GM06990 (cell line): Measurements from ENCODE around the gene CD1E.
"Not testable (repeated sequence)": the region's sequence is repeated elsewhere in the genome, so short reads cannot be mapped to it uniquely, and the experiment has no call there.

Source experiments
- DNase-seq: peaks from one replicate; pipeline ENCODE4 v3.0.0-alpha.2; 2011; ENCODE audit not compliant: insufficient read length; ENCODE audit errors: extremely low read depth
- H3K27me3 ChIP-seq: replicated peaks from 2 replicates; pipeline ENCODE4 v1.6.0; 2011; ENCODE audit warnings: low read length; ENCODE audit not compliant: control insufficient read depth, insufficient read depth
- H3K36me3 ChIP-seq: 2 replicates; pipeline ENCODE4 v1.5.1; 2011; ENCODE audit warnings: low read length; ENCODE audit not compliant: control insufficient read depth, insufficient read depth
- H3K4me3 ChIP-seq: replicated peaks from 2 replicates; pipeline ENCODE4 v1.5.1; 2011; ENCODE audit warnings: low read depth, mild to moderate bottlenecking, control low read depth, low read length
- TF ChIP-seq, protein P1 (sequence below): IDR thresholded peaks from 2 replicates; pipeline ENCODE4 v1.5.1; 2011; ENCODE audit warnings: low read length, control low read depth, mild to moderate bottlenecking, inconsistent platforms; ENCODE audit not compliant: insufficient read depth, poor library complexity, severe bottlenecking

CD1E gene

DNA sequence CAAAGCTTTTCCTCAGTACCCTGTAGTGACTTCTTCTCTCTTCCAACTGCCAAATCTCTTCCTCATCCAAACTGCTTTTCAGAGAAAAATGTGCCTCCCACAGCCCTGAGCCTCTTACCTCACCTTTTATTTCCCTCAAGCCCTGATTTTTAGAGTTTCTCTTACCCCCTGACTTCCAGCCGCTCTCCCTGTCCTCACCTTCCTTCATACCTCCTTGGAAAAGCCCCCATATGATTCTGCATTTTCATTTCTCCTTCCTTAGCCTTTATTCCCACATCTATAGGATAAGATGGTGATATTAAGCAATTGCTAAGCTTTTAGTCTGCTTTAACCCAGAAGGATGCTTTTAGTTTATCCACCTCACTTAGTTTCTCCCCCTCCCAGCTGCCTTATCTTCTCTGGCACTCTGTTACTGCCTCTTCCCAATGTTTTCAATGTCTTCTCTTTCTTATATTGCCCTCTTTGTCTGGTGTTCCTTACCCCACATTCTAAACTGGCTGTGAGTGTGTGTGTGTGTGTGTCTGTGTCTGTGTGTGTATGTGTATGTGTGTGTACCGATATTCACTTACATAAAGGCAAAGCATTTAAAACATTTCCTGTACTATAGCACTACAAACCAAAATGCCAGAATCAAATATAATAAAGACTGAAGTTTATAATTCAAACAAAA, 22.1 kb upstream of the CD1E start, which contains the start of gene CD1B:
CD1B (minus strand) TSS at position 51 of the 670 bp plus-strand sequence. CDS start 108 bp downstream, outside the sequence.
- DNase-seq: no peak
- TF ChIP-seq, protein P1, sequence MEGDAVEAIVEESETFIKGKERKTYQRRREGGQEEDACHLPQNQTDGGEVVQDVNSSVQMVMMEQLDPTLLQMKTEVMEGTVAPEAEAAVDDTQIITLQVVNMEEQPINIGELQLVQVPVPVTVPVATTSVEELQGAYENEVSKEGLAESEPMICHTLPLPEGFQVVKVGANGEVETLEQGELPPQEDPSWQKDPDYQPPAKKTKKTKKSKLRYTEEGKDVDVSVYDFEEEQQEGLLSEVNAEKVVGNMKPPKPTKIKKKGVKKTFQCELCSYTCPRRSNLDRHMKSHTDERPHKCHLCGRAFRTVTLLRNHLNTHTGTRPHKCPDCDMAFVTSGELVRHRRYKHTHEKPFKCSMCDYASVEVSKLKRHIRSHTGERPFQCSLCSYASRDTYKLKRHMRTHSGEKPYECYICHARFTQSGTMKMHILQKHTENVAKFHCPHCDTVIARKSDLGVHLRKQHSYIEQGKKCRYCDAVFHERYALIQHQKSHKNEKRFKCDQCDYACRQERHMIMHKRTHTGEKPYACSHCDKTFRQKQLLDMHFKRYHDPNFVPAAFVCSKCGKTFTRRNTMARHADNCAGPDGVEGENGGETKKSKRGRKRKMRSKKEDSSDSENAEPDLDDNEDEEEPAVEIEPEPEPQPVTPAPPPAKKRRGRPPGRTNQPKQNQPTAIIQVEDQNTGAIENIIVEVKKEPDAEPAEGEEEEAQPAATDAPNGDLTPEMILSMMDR: no peak
- no peak within 1 kb of the TSS for H3K4me3 ChIP-seq
- H3K36me3 ChIP-seq: no peaks in the 10 kb centered on the region
- H3K27me3 ChIP-seq: no peaks in the 10 kb centered on the region

DNA sequence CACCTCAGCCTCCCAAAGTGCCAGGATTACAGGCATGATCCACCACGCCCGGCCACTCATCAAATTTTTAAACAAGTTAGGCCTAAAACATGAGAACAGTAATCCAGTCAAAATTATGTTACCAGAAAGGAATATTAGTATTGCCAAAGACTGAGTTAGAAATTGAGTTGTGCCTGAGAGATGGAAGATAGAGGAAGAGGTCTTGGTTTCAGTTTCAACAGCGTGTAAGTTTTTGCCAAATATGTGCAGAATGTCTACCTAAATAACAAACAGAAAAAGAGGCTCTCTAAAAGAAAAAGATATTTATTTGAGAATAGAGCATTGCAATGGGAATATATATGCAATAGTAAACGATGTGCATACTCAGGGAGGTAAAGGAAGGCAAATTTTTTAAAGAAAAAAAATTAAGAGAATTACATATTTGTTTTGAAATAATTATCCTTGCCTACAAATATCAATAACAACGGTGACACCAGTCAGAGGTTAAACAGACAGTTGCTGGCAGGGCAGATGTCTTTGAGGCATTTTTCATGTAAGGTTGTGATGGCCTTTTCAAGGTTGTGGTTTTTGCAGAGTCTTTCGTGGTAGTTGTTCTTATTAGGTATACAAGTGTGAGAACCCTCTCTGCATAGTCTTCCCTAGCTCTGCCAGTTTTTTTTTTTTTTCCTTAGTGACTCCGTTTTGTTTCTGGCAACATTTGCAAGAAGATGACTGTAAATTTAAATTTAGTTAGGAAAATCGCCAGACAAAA, 20.1 kb upstream of the CD1E start:
- no peak overlapping the region for H3K4me3 ChIP-seq
- TF ChIP-seq, protein P1: no peak
- H3K36me3 ChIP-seq: no peaks in the 10 kb centered on the region
- H3K27me3 ChIP-seq: no peaks in the 10 kb centered on the region
- DNase-seq: no peak

DNA sequence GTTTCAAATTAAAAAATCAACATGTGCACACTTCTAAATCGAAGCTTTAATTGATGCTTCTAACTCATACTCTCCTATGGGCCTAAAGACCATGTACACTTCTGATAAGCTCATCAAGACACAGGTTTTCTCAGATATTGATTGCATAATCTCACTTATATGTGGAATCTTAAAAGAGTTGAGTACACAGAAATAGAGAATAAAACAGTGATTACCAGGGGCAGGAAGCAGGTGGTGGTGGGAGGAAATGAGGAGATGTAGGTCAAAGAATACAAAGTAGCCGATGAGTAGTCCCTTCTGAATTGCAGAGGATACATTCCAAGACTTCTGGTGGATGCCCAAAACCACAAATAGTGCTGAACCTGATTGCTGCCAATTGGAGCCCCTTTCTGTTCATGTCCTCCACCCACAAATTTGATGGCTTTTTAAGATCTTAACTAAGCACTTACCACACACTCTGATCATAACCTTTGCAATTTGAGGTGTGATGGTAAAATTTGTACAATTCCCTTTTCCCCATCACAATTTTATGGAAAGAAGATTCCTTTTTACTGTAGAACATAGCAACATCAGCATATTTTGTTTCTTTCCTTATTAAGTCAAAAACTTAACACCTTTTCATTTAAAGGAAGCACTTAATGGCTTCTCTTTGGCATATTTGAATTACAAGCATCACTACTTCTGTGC, 19.0 kb upstream of the CD1E start:
- no peak for DNase-seq
- Histone ChIP-seq H3K36me3 (no peaks in the 10 kb centered on the region), H3K27me3 (no peaks in the 10 kb centered on the region), H3K4me3 (no peak overlapping the region)
- TF ChIP-seq, protein P1: no peak

DNA sequence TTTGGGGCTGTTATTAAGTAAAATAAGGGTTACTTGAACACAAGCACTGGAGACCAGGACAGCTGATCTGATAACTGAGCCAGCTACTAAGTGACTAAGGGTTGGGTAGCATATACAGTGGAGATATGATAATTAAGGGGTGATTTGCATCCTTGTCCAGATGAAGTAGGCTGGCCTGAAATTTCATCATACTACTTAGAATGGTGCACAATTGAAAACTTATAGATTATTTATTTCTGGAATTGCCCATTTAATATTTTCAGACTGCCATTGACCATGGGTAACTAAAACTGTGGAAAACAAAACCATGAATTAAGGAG, 18.5 kb upstream of the CD1E start:
- Histone ChIP-seq H3K4me3 (no peak overlapping the region), H3K36me3 (no peaks in the 10 kb centered on the region), H3K27me3 (no peaks in the 10 kb centered on the region)
- no peak for DNase-seq
- TF ChIP-seq, protein P1: no peak

DNA sequence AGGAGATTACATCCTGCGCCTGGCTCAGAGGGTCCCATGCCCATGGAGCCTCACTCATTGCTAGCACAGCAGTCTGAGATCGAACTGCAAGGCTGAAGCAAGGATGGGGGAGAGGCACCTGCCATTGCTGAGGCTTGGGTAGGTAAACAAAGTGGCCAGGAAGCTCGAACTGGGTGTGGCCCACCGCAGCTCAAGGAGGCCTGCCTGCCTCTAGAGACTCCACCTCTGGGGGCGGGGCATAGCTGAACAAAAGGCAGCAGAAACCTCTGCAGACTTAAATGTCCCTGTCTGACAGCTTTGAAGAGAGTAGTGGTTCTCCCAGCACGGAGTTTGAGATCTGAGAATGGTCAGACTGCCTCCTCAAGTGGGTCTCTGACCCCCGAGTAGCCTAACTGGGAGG, 17.3 kb upstream of the CD1E start:
- not testable (repeated sequence) for H3K36me3 ChIP-seq, H3K4me3 ChIP-seq, DNase-seq, H3K27me3 ChIP-seq

DNA sequence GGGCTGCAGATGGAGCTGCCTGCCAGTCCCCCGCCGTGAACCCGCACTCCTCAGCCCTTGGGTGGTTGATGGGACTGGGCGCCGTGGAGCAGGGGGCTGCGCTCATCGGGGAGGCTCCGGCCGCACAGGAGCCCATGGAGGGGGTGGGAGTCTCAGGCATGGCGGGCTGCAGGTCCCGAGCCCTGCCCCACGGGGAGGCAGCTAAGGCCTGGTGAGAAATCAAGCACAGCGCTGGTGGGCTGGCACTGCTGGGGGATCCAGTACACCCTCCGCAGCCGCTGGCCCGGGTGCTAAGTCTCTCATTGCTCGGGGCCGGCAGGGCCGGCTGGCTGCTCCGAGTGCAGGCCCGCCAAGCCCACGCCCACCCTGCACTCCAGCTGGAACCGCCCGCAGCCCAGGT, 4.7 kb upstream of the CD1E start:
- not testable (repeated sequence) for H3K27me3 ChIP-seq, H3K4me3 ChIP-seq, H3K36me3 ChIP-seq, DNase-seq
